ENCODE measurements around the gene OR5A2. TPM values are rescaled to one million over a fixed set of nuclear protein-coding genes. Genes with fewer than 3 reads are reported as not detected.

The OR5A2 gene
- total and polyA plus RNA-seq, 12 donors, result not detected

DNA sequence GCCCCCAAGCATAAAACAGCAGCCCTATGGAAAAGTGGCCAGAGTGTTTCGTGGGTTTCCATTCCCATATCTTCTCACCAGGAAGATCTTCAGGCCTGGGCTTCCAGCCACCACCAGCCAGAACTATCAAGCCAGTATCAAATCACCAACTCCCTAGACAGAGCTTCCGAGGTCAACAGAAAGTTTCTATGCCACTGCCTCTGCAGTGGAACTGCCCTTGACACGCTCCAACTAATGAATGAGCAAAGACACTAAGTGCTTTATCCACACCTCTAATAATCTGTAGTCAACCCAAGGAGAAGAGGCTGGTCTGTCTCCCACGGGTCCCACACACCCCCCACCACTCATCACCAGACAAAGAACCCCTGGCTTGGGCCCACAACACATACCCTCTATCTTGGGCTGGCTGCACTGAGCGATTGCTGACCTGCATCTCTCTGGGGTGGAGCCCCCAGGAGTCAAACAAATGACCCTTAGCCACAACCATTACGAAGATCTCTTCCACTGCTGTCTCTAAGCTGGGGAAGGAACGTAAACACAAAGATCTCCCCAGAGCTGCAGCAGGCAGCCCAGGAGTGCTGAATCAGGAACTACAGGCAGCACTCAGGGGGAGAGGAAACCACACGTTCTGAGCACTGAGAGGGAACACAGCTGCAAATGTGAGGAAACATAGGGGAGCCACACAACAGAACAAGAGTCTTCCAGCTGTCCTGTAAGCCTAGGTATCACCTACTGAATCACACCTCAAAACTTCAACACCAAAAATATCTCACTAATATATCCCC, 57.8 kb downstream of the OR5A2 start:
- TF ChIP-seq, protein P1, sequence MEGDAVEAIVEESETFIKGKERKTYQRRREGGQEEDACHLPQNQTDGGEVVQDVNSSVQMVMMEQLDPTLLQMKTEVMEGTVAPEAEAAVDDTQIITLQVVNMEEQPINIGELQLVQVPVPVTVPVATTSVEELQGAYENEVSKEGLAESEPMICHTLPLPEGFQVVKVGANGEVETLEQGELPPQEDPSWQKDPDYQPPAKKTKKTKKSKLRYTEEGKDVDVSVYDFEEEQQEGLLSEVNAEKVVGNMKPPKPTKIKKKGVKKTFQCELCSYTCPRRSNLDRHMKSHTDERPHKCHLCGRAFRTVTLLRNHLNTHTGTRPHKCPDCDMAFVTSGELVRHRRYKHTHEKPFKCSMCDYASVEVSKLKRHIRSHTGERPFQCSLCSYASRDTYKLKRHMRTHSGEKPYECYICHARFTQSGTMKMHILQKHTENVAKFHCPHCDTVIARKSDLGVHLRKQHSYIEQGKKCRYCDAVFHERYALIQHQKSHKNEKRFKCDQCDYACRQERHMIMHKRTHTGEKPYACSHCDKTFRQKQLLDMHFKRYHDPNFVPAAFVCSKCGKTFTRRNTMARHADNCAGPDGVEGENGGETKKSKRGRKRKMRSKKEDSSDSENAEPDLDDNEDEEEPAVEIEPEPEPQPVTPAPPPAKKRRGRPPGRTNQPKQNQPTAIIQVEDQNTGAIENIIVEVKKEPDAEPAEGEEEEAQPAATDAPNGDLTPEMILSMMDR (IDR thresholded peaks at IDR 0.05), result no peak
- DNase-seq (no peak), ATAC-seq (peak in 3 of 8 donors; percentile 45 to 75 (median 59))
- H3K9me3 ChIP-seq, result peaks cover 0 to 28% (median 11%) of the 10 kb centered on the region in 11 donors
- intact Hi-C loops (cut with DNase I), result no loop called here
- no peak overlapping the region for H3K4me3 ChIP-seq
- H3K36me3 ChIP-seq, result no peaks in the 10 kb centered on the region
- WGBS, 2 donors, result 47 to 56% methylated on average over 8 of the region's 8 CpGs
- peaks cover 0 to 4% (median 0%) of the 10 kb centered on the region in 7 donors for H3K27me3 ChIP-seq
- no peak overlapping the region for H3K27ac ChIP-seq
- H3K4me1 ChIP-seq, result no peaks in the 10 kb centered on the region

Other genes starting within 250 kb of the OR5A2 start
- gene MPEG1, start 213.5 kb downstream of the OR5A2 start, total RNA-seq, result 10 to 100 TPM in 3 of 10 donors, 1 to 10 TPM in 7; 3.9 to 45.9 (median 7.0) TPM
- 1 to 10 TPM; 2.9 to 3.2 TPM for gene MPEG1, start 213.5 kb downstream of the OR5A2 start, polyA plus RNA-seq
- gene OR5AN1, start 67.5 kb downstream of the OR5A2 start, total RNA-seq, result not detected
- gene OR5AN1, start 67.5 kb downstream of the OR5A2 start, polyA plus RNA-seq, result not detected
- gene OR5A1, start 10.1 kb upstream of the OR5A2 start, total RNA-seq, result not detected
- gene OR5A1, start 10.1 kb upstream of the OR5A2 start, polyA plus RNA-seq, result not detected
- not detected for gene OR4D6, start 30.5 kb upstream of the OR5A2 start, total RNA-seq
- gene OR4D6, start 30.5 kb upstream of the OR5A2 start, polyA plus RNA-seq, result not detected
- not detected for gene OR4D10, start 46.9 kb upstream of the OR5A2 start, total RNA-seq
- gene OR4D10, start 46.9 kb upstream of the OR5A2 start, polyA plus RNA-seq, result not detected
- gene OR4D11, start 77.2 kb upstream of the OR5A2 start, total RNA-seq, result not detected
- gene OR4D11, start 77.2 kb upstream of the OR5A2 start, polyA plus RNA-seq, result not detected
- gene OR4D9, start 85.1 kb upstream of the OR5A2 start, total RNA-seq, result not detected
- gene OR4D9, start 85.1 kb upstream of the OR5A2 start, polyA plus RNA-seq, result not detected
- 10 to 100 TPM; 30.2 to 46.8 (median 39.3) TPM for gene OSBP, start 189.4 kb upstream of the OR5A2 start, total RNA-seq
- gene OSBP, start 189.4 kb upstream of the OR5A2 start, polyA plus RNA-seq, result 10 to 100 TPM; 11.2 to 13.8 TPM
- gene PATL1, start 242.6 kb upstream of the OR5A2 start, total RNA-seq, result 10 to 100 TPM; 20.2 to 30.4 (median 25.2) TPM
- gene PATL1, start 242.6 kb upstream of the OR5A2 start, polyA plus RNA-seq, result 10 to 100 TPM in 1 of 2 donors, 1 to 10 TPM in 1; 9.0 to 13.8 TPM